A673 (cell line): Measurements from ENCODE around the gene ANKRD66. TPM values are rescaled to one million over a fixed set of nuclear protein-coding genes. Genes with fewer than 3 reads are reported as not detected.
"Not testable (repeated sequence)": the region's sequence is repeated elsewhere in the genome, so short reads cannot be mapped to it uniquely, and the experiment has no call there.

Experiments used
- BruUV-seq: library from RNA; stranded (reverse); fragments of 400-500 nt; replicated peaks from 2 replicates; lab custom pipeline; 2021; lab: Mats Ljungman, UMichigan
- CTCF ChIA-PET: fragments of 300-600 bp; sonication (Branson Sonifier 250); formaldehyde crosslinking; loops from one replicate; lab custom pipeline; 2022; ENCODE audit warnings: antibody characterized with exemption; lab: Charles Lee
- POLR2A ChIA-PET: fragments of 300-600 bp; sonication (Branson Sonifier 250); formaldehyde crosslinking; loops from one replicate; lab custom pipeline; 2022; ENCODE audit warnings: antibody characterized with exemption; ENCODE audit not compliant: low non-redundant PET; lab: Charles Lee
- DNase-seq: peaks from one replicate; pipeline ENCODE4 v3.0.0-alpha.2; 2015; ENCODE audit warnings: low spot score
- H3K27ac ChIP-seq: fragments of 200-600 bp; sonication (generic); 2 replicates; pipeline ENCODE4 v1.5.1; 2016; ENCODE audit warnings: mixed run types, low read depth, mild to moderate bottlenecking, mixed read lengths, antibody characterized with exemption, low read length; ENCODE audit not compliant: poor library complexity, severe bottlenecking
- H3K27me3 ChIP-seq: fragments of 200-600 bp; sonication (generic); replicated peaks from 2 replicates; pipeline ENCODE4 v1.6.1; 2017; ENCODE audit warnings: mixed run types, low read depth, mild to moderate bottlenecking, mixed read lengths, antibody characterized with exemption, low read length; ENCODE audit not compliant: insufficient read depth, poor library complexity
- H3K36me3 ChIP-seq: fragments of 200-600 bp; sonication (generic); 2 replicates; pipeline ENCODE4 v1.6.1; 2016; ENCODE audit warnings: mixed run types, mild to moderate bottlenecking, mixed read lengths, antibody characterized with exemption, low read length; ENCODE audit not compliant: insufficient read depth, poor library complexity, severe bottlenecking
- H3K4me1 ChIP-seq: fragments of 200-600 bp; sonication (generic); 2 replicates; pipeline ENCODE4 v1.6.1; 2017; ENCODE audit warnings: mixed run types, mild to moderate bottlenecking, mixed read lengths, antibody characterized with exemption, low read length; ENCODE audit not compliant: insufficient read depth, poor library complexity, severe bottlenecking
- H3K4me3 ChIP-seq: fragments of 200-600 bp; sonication (generic); 2 replicates; pipeline ENCODE4 v1.5.1; 2016; ENCODE audit warnings: low read depth, mixed run types, mild to moderate bottlenecking, mixed read lengths, low read length; ENCODE audit not compliant: poor library complexity, severe bottlenecking
- H3K9me3 ChIP-seq: fragments of 200-600 bp; sonication (generic); 2 replicates; pipeline ENCODE4 v1.6.1; 2016; ENCODE audit warnings: mixed run types, low read depth, mild to moderate bottlenecking, mixed read lengths, antibody characterized with exemption, low read length; ENCODE audit not compliant: poor library complexity, severe bottlenecking
- CTCF ChIP-seq: fragments of 300-800, 200-600 bp; sonication (generic); conservative IDR thresholded peaks from 2 replicates; pipeline ENCODE4 v1.5.1; 2017; ENCODE audit warnings: low read depth, mild to moderate bottlenecking, antibody characterized with exemption, low read length, moderate library complexity, mixed read lengths
- EZH2 ChIP-seq: fragments of 200-600 bp; sonication (generic); IDR thresholded peaks from 2 replicates; pipeline ENCODE4 v1.6.1; 2017; ENCODE audit warnings: borderline replicate concordance, low read depth, mild to moderate bottlenecking, mixed read lengths, antibody characterized with exemption, low read length; ENCODE audit not compliant: poor library complexity, severe bottlenecking
- intact Hi-C: fragments of 100-400 bp; cut with micrococcal nuclease; formaldehyde crosslinking; loops from one replicate; pipeline ENCODE4 v1.10.0; 2022; ENCODE audit not compliant: unreplicated experiment
- total RNA-seq: library from RNA; stranded (reverse); gene quantifications from 2 replicates; pipeline ENCODE4 v1.2.3, GENCODE V29; 2021

Gene ANKRD66
- total RNA-seq, 1 experiment from 2014 or later, result not detected

GRCh38 chr6:46772762-46773161 is 26.0 kb downstream of the ANKRD66 start:
- Histone ChIP-seq H3K9me3 (no peaks in the 10 kb centered on the region), H3K36me3 (no peaks in the 10 kb centered on the region), H3K4me3 (no peak overlapping the region), H3K27me3 (peaks cover 3% of the 10 kb centered on the region), H3K27ac (no peak overlapping the region), H3K4me1 (no peaks in the 10 kb centered on the region)
- no TSS peak for BruUV-seq
- CTCF ChIA-PET, result no interaction called here
- DNase-seq, result no peak
- intact Hi-C loops, result no loop called here
- no peak for TF ChIP-seq CTCF
- no peak for TF ChIP-seq EZH2
- POLR2A ChIA-PET, result no interaction called here

GRCh38 chr6:46773201-46773855 is 26.6 kb downstream of the ANKRD66 start:
- Histone ChIP-seq H3K27me3 (peaks cover 3% of the 10 kb centered on the region), H3K4me3 (no peak overlapping the region), H3K4me1 (no peaks in the 10 kb centered on the region), H3K9me3 (no peaks in the 10 kb centered on the region), H3K36me3 (no peaks in the 10 kb centered on the region), H3K27ac (no peak overlapping the region)
- DNase-seq, result no peak
- no peak for TF ChIP-seq EZH2
- TF ChIP-seq CTCF, result no peak
- no TSS peak for BruUV-seq
- intact Hi-C loops, result no loop called here
- ChIA-PET POLR2A (no interaction called here), CTCF (no interaction called here)

GRCh38 chr6:46774736-46775135 is 28.0 kb downstream of the ANKRD66 start:
- POLR2A ChIA-PET, H3K4me3 ChIP-seq, DNase-seq, H3K36me3 ChIP-seq, H3K4me1 ChIP-seq, BruUV-seq, CTCF ChIA-PET, H3K9me3 ChIP-seq, H3K27ac ChIP-seq, H3K27me3 ChIP-seq: not testable (repeated sequence)
- intact Hi-C loops, result loop anchor here (5.0 kb wide), 1 partner anchor 682 kb away; no protein-coding TSS in a partner anchor
